SK-N-SH treated with all-trans-retinoic acid at 6 μM for 48 hours (cell line): ENCODE results near the gene FGF4.

Experiments
- ATAC-seq: fragments of 200-7000 bp; cut with Tn5 transposase; 3 replicates; pipeline ENCODE4 v1.9.1; 2020; ENCODE audit warnings: mild to moderate bottlenecking, moderate library complexity
- ARNTL ChIP-seq: fragments of 450-650 bp; formaldehyde crosslinking; IDR thresholded peaks from 2 replicates; pipeline ENCODE4 v1.5.0; 2020; ENCODE audit warnings: low read depth, mild to moderate bottlenecking, moderate library complexity, borderline replicate concordance
- BACH2 ChIP-seq: fragments of 250-450 bp; sonication (Bioruptor Pico); IDR thresholded peaks from 2 replicates; pipeline ENCODE4 v1.9.0; 2021; ENCODE audit warnings: mild to moderate bottlenecking, borderline replicate concordance
- CSDC2 ChIP-seq: fragments of 250-450 bp; sonication (Bioruptor Pico); IDR thresholded peaks from 2 replicates; pipeline ENCODE4 v1.5.0; 2020; ENCODE audit warnings: mild to moderate bottlenecking, moderate library complexity
- ESRRG ChIP-seq: fragments of 250-450 bp; sonication (Bioruptor Pico); IDR thresholded peaks from 2 replicates; pipeline ENCODE4 v1.6.1; 2021; ENCODE audit warnings: mild to moderate bottlenecking
- GLIS3 ChIP-seq: fragments of 250-450 bp; sonication (Bioruptor Pico); IDR thresholded peaks from 2 replicates; pipeline ENCODE4 v1.5.0; 2020; ENCODE audit warnings: mild to moderate bottlenecking, moderate library complexity
- ISL1 ChIP-seq: fragments of 250-450 bp; sonication (Bioruptor Pico); IDR thresholded peaks from 2 replicates; pipeline ENCODE4 v2.1.2; 2022; ENCODE audit warnings: mild to moderate bottlenecking, moderate library complexity
- OSR1 ChIP-seq: fragments of 250-450 bp; sonication (Bioruptor Pico); IDR thresholded peaks from 2 replicates; pipeline ENCODE4 v1.8.0; 2022; ENCODE audit warnings: moderate library complexity, mild to moderate bottlenecking, inconsistent platforms
- PPARA ChIP-seq: fragments of 250-450 bp; sonication (Bioruptor Pico); IDR thresholded peaks from 2 replicates; pipeline ENCODE4 v1.5.0; 2020; ENCODE audit warnings: mild to moderate bottlenecking, borderline replicate concordance
- RARB ChIP-seq: fragments of 250-450 bp; sonication (Bioruptor Pico); IDR thresholded peaks from 2 replicates; pipeline ENCODE4 v1.8.0; 2021; ENCODE audit warnings: mild to moderate bottlenecking, moderate library complexity
- SNAI2 ChIP-seq: fragments of 250-450 bp; sonication (Bioruptor Pico); IDR thresholded peaks from 2 replicates; pipeline ENCODE4 v1.5.0; 2020; ENCODE audit warnings: mild to moderate bottlenecking, moderate library complexity
- TCF4 ChIP-seq: fragments of 250-450 bp; sonication (Bioruptor Pico); IDR thresholded peaks from 2 replicates; pipeline ENCODE4 v1.8.0; 2021; ENCODE audit warnings: mild to moderate bottlenecking, moderate library complexity, borderline replicate concordance
- TOX ChIP-seq: fragments of 250-450 bp; sonication (Bioruptor Pico); IDR thresholded peaks from 2 replicates; pipeline ENCODE4 v1.8.0; 2021; ENCODE audit warnings: mild to moderate bottlenecking, moderate library complexity, borderline replicate concordance
- ZC3H10 ChIP-seq: fragments of 250-450 bp; sonication (Bioruptor Pico); IDR thresholded peaks from 2 replicates; pipeline ENCODE4 v1.5.1; 2021; ENCODE audit warnings: mild to moderate bottlenecking, moderate library complexity
- ZFP3 ChIP-seq: fragments of 250-450 bp; sonication (Bioruptor Pico); IDR thresholded peaks from 2 replicates; pipeline ENCODE4 v1.5.0; 2020; ENCODE audit warnings: mild to moderate bottlenecking, moderate library complexity
- ZFP30 ChIP-seq: fragments of 450-650 bp; formaldehyde crosslinking; IDR thresholded peaks from 2 replicates; pipeline ENCODE4 v1.5.0; 2022; ENCODE audit warnings: mild to moderate bottlenecking, moderate library complexity
- ZNF70 ChIP-seq: fragments of 450-650 bp; formaldehyde crosslinking; IDR thresholded peaks from 2 replicates; pipeline ENCODE4 v1.5.0; 2020; ENCODE audit warnings: mild to moderate bottlenecking, moderate library complexity
- ZNF8 ChIP-seq: fragments of 450-650 bp; formaldehyde crosslinking; IDR thresholded peaks from 2 replicates; pipeline ENCODE4 v1.5.0; 2020; ENCODE audit warnings: mild to moderate bottlenecking, moderate library complexity
- TF ChIP-seq, protein P1 (sequence below): fragments of 250-450 bp; sonication (Bioruptor Pico); IDR thresholded peaks from 2 replicates; pipeline ENCODE4 v1.5.1; 2021; ENCODE audit warnings: mild to moderate bottlenecking, moderate library complexity
- TF ChIP-seq, protein P2 (sequence below): fragments of 250-450 bp; sonication (Bioruptor Pico); IDR thresholded peaks from 2 replicates; pipeline ENCODE4 v1.8.0; 2021; ENCODE audit warnings: low read depth, mild to moderate bottlenecking, moderate library complexity, borderline replicate concordance
- TF ChIP-seq, protein P3 (sequence below): fragments of 250-450 bp; sonication (Bioruptor Pico); IDR thresholded peaks from 2 replicates; pipeline ENCODE4 v1.5.0; 2020; ENCODE audit warnings: mild to moderate bottlenecking, moderate library complexity
- TF ChIP-seq, protein P4 (sequence below): fragments of 250-450 bp; sonication (Bioruptor Pico); IDR thresholded peaks from 2 replicates; pipeline ENCODE4 v1.8.0; 2020; ENCODE audit warnings: mild to moderate bottlenecking, moderate library complexity, borderline replicate concordance
- TF ChIP-seq, protein P5 (sequence below): fragments of 250-450 bp; sonication (Bioruptor Pico); IDR thresholded peaks from 2 replicates; pipeline ENCODE4 v1.5.1; 2020; ENCODE audit warnings: low read depth, mild to moderate bottlenecking, moderate library complexity

FGF4 gene

DNA sequence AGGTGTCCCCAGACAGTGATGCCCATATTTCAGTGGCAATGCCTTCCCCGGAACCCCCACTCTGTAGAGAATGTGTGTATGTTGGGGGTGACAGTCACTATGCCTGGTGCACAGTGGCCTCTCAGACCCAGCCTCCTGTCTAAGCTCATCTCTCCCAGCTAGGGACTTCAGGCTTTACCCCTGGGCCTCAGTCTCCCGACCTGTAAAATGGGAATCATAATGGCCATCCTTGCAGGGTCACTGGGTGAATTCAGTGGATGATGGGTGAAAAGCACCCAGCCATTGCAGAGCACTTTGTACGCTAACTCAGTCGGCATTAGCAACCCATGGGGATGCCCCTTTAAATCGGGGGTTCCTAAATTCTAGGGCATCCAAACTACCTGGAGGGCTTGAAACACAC, 25.1 kb upstream of the FGF4 start:
- TF ChIP-seq CSDC2 (CRISPR knock-in tag): no peak
- TF ChIP-seq, protein P1, sequence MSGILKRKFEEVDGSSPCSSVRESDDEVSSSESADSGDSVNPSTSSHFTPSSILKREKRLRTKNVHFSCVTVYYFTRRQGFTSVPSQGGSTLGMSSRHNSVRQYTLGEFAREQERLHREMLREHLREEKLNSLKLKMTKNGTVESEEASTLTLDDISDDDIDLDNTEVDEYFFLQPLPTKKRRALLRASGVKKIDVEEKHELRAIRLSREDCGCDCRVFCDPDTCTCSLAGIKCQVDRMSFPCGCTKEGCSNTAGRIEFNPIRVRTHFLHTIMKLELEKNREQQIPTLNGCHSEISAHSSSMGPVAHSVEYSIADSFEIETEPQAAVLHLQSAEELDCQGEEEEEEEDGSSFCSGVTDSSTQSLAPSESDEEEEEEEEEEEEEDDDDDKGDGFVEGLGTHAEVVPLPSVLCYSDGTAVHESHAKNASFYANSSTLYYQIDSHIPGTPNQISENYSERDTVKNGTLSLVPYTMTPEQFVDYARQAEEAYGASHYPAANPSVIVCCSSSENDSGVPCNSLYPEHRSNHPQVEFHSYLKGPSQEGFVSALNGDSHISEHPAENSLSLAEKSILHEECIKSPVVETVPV (CRISPR knock-in tag): no peak
- TF ChIP-seq TCF4 (CRISPR knock-in tag): no peak
- TF ChIP-seq, protein P2, sequence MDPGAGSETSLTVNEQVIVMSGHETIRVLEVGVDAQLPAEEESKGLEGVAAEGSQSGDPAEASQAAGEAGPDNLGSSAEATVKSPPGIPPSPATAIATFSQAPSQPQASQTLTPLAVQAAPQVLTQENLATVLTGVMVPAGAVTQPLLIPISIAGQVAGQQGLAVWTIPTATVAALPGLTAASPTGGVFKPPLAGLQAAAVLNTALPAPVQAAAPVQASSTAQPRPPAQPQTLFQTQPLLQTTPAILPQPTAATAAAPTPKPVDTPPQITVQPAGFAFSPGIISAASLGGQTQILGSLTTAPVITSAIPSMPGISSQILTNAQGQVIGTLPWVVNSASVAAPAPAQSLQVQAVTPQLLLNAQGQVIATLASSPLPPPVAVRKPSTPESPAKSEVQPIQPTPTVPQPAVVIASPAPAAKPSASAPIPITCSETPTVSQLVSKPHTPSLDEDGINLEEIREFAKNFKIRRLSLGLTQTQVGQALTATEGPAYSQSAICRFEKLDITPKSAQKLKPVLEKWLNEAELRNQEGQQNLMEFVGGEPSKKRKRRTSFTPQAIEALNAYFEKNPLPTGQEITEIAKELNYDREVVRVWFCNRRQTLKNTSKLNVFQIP (CRISPR knock-in tag): no peak
- TF ChIP-seq ZC3H10 (CRISPR knock-in tag): no peak
- TF ChIP-seq ESRRG: no peak
- TF ChIP-seq ZFP3: no peak
- TF ChIP-seq ZFP30 (CRISPR knock-in tag): no peak
- no peak for TF ChIP-seq ZNF8
- TF ChIP-seq BACH2 (CRISPR knock-in tag): no peak
- no peak for TF ChIP-seq RARB
- no peak for TF ChIP-seq TOX (CRISPR knock-in tag)
- no peak for ATAC-seq

DNA sequence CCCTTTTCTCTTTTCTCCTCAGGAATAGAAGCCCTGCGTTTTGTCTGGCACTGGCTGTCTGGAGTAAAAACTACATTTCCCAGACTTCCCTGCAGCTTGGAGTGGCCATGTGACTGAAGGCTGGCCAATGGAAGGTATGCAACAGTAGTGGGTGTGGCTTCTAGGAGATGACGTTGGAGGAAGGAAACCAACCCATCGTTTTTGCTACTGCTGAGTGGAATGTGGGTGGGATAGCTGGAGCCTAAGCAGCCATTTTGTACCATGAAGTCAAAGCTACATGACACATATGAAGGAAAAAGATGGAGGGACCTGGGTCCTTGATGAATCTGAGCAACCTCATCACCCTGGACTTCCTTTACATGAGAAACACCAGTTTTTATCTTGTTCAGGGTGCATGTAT, 24.4 kb upstream of the FGF4 start:
- peak; percentile 78 for ATAC-seq
- TF ChIP-seq ZNF70: no peak
- TF ChIP-seq ISL1: no peak
- TF ChIP-seq, protein P1 (CRISPR knock-in tag): no peak
- no peak for TF ChIP-seq ZFP30 (CRISPR knock-in tag)
- no peak for TF ChIP-seq ZFP3
- TF ChIP-seq, protein P3, sequence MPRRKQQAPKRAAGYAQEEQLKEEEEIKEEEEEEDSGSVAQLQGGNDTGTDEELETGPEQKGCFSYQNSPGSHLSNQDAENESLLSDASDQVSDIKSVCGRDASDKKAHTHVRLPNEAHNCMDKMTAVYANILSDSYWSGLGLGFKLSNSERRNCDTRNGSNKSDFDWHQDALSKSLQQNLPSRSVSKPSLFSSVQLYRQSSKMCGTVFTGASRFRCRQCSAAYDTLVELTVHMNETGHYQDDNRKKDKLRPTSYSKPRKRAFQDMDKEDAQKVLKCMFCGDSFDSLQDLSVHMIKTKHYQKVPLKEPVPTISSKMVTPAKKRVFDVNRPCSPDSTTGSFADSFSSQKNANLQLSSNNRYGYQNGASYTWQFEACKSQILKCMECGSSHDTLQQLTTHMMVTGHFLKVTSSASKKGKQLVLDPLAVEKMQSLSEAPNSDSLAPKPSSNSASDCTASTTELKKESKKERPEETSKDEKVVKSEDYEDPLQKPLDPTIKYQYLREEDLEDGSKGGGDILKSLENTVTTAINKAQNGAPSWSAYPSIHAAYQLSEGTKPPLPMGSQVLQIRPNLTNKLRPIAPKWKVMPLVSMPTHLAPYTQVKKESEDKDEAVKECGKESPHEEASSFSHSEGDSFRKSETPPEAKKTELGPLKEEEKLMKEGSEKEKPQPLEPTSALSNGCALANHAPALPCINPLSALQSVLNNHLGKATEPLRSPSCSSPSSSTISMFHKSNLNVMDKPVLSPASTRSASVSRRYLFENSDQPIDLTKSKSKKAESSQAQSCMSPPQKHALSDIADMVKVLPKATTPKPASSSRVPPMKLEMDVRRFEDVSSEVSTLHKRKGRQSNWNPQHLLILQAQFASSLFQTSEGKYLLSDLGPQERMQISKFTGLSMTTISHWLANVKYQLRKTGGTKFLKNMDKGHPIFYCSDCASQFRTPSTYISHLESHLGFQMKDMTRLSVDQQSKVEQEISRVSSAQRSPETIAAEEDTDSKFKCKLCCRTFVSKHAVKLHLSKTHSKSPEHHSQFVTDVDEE: no peak
- TF ChIP-seq, protein P4, sequence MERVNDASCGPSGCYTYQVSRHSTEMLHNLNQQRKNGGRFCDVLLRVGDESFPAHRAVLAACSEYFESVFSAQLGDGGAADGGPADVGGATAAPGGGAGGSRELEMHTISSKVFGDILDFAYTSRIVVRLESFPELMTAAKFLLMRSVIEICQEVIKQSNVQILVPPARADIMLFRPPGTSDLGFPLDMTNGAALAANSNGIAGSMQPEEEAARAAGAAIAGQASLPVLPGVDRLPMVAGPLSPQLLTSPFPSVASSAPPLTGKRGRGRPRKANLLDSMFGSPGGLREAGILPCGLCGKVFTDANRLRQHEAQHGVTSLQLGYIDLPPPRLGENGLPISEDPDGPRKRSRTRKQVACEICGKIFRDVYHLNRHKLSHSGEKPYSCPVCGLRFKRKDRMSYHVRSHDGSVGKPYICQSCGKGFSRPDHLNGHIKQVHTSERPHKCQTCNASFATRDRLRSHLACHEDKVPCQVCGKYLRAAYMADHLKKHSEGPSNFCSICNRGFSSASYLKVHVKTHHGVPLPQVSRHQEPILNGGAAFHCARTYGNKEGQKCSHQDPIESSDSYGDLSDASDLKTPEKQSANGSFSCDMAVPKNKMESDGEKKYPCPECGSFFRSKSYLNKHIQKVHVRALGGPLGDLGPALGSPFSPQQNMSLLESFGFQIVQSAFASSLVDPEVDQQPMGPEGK (CRISPR knock-in tag): no peak
- TF ChIP-seq ESRRG: no peak
- no peak for TF ChIP-seq OSR1 (CRISPR knock-in tag)
- TF ChIP-seq SNAI2 (CRISPR knock-in tag): no peak
- TF ChIP-seq PPARA (CRISPR knock-in tag): no peak
- no peak for TF ChIP-seq ZNF8
- TF ChIP-seq GLIS3: no peak
- no peak for TF ChIP-seq TOX (CRISPR knock-in tag)
- TF ChIP-seq RARB: no peak
- TF ChIP-seq TCF4 (CRISPR knock-in tag): no peak
- TF ChIP-seq ARNTL (CRISPR knock-in tag): no peak
- TF ChIP-seq, protein P5, sequence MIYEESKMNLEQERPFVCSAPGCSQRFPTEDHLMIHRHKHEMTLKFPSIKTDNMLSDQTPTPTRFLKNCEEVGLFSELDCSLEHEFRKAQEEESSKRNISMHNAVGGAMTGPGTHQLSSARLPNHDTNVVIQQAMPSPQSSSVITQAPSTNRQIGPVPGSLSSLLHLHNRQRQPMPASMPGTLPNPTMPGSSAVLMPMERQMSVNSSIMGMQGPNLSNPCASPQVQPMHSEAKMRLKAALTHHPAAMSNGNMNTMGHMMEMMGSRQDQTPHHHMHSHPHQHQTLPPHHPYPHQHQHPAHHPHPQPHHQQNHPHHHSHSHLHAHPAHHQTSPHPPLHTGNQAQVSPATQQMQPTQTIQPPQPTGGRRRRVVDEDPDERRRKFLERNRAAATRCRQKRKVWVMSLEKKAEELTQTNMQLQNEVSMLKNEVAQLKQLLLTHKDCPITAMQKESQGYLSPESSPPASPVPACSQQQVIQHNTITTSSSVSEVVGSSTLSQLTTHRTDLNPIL: no peak
- TF ChIP-seq CSDC2 (CRISPR knock-in tag): no peak
